ENCODE data around the gene CLK1.
"Not testable (repeated sequence)": the region's sequence is repeated elsewhere in the genome, so short reads cannot be mapped to it uniquely, and the experiment has no call there.

Gene CLK1

DNA sequence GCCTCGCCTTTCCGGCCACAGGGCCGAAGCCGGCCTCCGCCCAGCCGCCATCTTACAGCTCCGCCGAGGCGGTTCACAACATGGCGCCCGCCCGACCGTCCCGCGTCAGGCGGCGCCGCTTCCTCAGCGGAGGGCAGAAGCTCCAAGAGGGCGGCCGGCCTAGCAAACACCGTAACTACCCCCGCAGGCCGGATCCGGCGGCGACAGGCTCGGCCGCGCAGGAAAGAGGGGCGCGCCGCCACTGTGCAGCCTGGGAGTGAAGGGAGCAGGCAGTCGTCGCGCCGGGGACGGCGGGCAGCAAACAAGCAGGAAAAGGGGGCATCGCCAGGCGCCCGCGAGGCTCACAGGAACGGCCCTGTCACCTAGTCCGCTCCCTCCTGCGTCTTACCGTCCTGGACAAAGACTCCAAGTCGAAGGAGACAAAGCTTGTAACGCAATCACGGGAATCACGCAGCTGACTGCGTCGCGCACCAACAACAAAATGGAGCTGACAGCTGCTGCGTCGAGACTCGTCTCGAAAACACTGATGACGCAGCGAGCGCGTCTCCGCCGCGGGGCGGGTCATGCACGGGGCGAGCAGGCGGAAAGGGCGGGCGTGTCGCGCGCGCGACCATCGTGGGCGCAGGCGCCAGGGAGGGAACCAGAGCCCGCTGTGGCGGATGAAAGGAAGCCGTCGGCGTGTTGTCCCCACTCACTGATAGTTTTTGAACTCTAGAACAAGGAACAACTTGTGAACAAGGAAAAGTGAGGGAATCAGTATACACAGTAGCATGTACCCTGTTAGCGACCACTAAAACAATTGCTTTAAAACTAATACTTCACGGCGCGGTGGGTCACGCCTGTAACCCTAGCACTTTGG, at the start of gene CLK1:
TSS of gene CLK1 (minus strand) at position 483 of the 859 bp plus-strand sequence. CDS start 2,796 bp downstream, outside the sequence.
- peak; percentile 81 for DNase-seq

DNA sequence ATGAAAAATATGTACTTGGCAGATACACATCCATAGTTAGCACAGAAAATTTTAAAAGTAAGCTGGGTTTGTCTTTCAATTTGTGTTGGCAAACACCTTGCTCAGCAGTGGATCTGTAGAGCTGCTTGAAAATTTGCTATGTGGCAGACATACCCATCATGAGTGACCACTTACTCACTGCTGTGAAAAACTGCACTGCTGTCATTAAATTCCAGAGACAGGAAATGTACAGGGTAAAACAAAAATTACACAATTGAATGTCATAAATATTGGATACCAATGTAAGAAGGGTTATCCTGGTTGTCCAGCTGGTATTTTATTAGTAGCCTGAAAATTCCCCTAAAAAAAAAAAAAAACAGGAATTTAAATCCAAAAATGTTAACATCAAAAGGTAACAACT, 49.2 kb upstream of the CLK1 start:
- DNase-seq: no peak

DNA sequence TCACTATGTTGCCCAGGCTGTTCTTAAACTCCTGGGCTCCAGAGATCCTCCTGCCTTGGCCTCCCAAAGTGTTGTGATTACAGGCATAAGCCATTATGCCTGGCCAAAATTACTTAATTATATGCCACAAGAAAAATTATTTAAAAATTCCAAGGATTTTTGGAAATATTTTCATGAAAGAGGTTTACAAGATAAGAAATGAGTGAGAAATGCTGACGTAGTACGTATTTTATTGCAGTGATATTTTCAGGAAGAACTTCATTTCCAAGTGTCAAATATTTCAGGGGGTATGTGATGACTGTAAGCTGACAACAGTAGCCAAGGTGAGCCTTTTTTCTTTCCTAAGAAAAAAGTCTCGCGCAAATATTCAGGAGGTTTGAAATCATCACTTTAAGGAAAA, 45.5 kb upstream of the CLK1 start:
- no peak for DNase-seq

DNA sequence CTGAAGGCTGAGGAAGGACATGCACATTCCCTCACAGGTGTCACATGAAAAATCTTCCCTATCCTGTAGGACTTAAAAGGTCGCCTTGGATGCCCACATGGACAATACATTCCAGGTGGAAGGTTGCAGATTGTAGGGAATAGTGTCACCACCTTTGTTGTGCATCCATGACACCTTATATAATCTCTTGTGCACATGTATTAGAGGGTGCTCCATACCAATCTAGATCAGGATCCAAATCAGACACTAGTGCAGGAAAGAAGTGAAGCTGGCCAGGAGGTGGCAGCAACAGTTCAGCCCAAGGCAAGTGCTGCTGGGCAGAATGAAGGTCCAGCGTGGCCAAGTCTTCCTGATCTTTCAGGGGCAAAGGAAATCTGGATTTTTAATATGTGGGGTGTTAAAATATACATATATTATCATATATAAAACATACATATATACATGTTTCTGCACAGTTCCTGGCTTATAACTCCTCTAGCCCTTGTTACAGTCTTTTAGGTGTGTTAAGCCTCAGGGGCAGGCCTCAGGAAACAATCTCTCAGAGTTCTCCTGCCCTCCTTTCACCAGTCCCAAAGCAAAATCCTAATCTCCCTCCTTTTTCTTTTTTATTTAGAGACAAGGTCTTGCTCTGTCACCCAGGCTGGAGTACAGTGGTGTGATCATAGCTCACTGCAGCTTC, 41.3 kb upstream of the CLK1 start:
- peak; percentile 18 for DNase-seq

DNA sequence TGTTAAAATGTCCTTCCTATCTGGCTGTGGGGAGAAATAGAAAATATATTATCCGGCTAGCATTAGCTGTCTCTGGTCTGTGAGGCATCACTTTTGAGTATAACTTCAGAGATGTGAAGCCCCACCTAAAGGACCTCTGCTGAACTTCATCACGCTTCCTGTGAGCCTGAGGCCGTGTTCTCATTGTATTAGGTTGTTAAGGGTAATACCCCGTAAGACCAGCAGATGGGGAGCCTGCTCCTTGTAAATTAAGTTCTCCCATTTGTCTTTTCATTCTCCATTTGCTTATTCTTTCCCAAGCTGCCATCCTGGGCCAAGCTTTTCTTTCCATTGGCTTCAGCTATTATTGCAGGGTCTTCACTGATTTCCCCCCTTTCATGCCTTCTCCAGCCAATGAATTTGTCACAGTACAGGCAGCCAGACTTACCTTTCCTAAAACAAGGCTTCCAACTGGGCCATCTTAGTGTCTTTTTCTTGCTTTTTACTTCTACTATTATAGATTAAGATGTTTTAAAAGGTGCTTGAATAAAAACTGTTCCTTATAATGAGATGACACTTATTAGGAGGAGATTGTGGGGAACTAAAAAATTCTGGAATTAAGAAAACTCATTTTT, 37.1 kb upstream of the CLK1 start:
- DNase-seq: no peak

DNA sequence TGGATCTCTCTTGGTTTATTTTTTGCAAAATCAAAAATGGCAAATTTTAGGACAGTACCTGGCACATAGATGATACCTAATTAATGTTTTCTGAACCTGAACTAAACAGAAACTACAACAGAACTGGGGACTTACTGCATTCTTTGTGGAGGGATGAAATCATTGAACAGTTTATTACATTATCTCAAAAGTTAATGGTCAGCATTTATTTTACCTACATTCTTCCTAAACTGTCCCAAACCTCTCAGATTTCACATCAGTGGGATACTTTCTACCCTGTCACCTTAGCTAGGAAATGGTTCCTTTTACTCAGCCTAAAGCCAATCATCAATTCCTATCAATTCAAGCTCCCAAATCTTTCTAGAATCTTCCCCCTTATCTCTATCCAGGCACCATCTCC, 35.0 kb upstream of the CLK1 start:
- DNase-seq: no peak

DNA sequence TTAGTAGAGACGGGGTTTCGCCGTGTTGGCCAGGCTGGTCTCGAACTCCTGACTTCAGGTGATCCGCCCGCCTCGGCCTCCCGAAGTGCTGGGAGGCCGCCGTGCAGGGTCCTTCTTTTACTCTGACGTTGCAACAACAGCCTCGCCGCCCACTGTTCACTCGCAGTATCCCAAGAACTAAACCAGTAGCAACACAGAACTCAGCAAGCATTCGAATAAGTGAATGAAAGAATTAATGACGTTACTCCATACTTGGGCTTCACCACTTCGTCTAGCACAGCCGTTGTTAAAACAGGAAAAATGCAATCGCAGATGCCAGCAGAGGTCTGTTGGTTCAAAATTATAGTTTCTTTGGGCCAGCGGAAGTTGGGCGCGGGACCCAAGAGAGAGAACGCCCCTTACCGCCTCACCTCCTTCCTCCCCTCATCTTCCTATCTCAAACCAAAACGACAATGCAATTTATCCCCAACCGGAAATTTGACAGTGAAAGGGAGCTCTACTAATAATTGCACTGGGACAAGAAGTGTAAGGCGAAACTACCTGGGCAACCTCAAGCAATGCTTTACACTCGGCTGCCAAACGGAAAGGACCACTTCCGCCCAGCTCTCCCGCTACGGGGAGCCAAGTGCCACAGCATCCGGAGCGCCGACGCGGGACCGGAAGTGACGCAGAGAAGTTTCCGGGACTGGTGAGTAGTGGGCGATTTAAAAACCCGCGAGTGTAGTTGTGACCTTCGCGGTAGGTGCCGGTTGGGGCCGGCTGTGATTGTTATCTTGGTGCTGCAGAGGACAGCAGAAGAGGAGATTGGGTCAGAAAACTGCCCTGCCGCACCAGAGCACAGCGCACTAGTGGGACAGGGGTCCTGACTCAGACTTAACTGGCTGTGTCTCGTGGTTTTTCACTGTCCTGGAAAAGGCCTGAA, 24.5 kb upstream of the CLK1 start, which contains the start of the genes NIF3L1 and PPIL3:
TSS of gene NIF3L1 (plus strand) at position 668 of the 922 bp plus-strand sequence. CDS start 2,573 bp downstream, outside the sequence.
TSS of gene PPIL3 (minus strand) at position 374 of the 922 bp plus-strand sequence. CDS start 1,462 bp downstream, outside the sequence.
- DNase-seq: peak; percentile 80

DNA sequence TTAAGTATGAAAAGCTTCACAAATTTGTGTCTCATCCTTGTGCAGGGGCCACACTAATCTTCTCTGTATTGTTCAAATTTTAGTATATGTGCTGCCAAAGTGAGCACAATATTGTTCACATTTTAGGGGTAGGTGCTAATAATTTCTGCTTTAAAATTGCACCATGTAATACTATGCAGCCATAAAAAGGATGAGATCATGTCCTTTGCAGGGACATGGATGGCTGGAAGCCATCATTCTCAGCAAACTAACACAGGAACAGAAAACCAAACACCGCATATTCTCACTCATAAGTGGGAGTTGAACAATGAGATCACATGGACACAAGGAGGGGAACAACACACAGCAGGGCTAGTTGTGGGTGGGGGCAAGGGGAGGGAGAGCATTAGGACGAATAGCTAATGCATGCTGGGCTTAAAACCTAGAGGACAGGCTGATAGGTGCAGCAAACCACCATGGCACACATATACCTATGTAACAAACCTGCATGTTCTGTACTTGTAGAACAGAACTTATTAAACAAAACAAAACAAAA, 17.3 kb upstream of the CLK1 start:
- DNase-seq: not testable (repeated sequence)

DNA sequence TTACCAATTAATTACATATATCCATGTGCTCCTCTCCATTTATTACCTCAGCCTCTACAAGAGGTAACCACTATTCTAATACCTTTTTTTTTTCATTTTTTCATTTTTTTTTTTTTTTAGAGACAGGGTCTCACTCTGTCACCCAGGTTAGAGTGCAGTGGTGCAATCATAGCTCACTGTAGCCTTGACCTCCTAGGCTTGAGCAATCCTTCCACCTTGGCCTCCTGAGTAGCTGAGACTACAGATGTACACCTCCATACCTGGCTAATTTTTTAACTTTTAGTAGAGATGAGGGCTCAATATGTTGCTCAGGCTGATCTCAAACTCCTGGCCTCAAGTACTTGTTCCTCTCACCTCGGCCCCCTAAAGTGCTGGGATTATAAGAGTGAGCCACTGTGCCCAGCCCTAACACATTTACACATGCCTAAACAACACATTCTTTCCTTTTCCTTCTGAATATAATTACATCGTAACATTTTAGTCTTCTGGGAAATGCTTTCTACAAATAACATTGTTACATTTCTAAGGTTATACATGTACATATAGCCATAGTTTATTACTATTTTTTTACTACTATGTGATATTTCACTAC, 13.9 kb upstream of the CLK1 start:
- DNase-seq: no peak

DNA sequence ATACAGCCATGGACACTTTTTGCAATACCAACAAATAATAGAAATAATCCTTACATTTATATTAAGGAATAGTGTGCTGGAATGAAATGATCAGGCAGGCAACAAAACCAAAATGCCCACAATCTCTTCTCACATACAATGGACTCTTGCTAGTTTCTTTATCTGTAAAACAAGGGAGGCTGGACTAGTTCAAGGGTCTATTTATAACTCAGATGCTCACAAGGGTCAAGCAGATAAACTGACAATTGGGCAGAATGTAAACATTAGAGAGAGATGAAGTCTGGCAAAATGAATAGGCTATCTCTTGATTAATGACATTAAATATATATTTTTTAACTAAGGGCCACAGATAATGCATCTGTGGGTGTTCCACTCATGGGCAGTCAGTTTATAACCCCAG, 13.0 kb upstream of the CLK1 start:
- no peak for DNase-seq

DNA sequence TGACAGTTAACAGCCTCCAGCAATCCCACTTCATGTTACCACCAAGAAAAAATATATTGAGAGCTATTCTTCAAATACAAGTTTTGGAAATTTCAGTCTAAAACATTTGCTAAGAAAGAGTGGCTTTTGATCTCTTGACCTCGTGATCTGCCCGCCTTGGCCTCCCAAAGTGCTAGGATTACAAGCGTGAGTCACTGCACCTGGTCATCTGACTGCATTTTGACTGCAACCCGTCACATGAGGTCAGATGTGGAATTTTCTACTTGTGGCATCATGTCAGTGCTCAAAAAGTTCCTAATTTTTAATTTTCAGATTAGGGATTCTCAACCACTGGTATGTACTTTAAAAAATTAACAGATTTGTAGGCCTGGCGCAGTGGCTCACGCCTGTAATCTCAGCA, 9.1 kb upstream of the CLK1 start:
- no peak for DNase-seq

DNA sequence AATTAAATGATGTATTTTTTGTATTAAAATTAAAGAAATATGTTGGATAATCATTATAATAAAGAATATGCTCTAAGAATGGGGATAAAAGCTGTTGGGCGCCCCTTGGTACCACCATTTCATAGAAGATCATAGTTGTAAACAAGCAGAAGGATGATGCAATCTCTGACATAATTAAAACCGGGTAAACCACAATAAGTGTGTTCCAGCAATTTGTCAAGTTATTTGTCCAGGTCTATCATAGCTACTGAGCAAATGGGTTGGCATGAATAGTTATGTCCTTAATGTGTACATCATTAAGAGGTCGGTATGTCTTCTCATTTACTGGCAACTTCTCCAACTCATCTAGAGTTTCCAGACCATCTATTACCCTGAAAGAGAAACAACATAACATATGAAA, 6.7 kb upstream of the CLK1 start:
- no peak for DNase-seq

DNA sequence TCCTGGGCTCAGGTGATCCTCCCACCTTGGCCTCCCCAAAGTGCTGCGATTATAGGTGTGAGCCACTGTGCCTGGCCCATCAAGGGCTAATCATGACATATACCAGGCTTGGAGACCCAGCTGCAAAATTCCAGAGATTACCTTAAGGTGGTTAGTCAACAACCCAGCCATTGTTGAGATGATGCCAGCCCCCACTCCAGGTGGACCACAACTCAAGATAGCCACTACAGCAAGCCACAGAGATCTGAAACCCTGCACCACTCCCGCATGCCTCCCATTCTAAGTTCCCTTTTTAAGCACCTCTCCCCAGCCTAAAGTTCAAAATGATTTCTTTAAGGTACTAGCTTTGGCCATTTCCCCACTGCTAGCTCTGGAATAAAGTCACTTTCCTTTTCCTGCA, 4.6 kb upstream of the CLK1 start:
- DNase-seq: no peak

DNA sequence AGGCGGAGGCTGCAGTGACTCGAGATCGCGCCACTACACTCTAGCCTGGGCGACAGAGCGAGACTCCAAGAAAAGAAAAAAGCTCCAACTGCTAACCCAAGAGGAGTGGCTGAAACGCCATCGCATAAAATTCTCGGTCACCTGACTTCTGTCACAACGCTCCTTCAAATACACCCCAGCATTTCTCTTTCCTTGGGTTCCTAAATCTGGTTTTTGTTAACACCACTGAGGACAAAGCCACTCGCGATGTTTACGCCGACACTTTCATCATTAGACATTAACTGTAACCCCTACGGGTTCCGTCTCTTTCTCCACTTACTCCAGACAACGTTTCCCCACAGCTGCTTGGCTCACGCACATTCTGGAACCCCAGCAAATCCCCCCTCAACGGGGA, 679 bp downstream of the CLK1 start:
- DNase-seq: no peak

DNA sequence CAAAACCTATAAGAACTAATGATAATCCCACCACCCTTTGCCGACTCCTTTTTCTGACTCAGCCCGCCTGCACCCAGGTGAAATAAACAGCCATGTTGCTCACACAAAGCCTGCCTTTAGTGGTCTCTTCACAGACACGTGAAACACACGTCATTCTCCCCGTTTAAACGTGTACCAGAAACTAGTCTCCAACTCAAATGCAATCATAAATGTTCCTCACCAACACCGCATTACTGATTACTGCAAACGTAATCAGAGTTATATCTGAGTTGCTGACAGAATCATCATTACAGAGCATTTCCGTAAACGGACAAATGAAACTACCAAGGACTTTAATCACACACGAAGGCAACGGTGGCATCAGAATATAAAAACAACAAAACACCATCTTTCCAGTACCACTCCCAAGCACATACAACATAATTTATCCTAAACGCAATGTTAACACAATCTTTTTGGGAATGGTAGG, 1.9 kb downstream of the CLK1 start:
- DNase-seq: no peak

DNA sequence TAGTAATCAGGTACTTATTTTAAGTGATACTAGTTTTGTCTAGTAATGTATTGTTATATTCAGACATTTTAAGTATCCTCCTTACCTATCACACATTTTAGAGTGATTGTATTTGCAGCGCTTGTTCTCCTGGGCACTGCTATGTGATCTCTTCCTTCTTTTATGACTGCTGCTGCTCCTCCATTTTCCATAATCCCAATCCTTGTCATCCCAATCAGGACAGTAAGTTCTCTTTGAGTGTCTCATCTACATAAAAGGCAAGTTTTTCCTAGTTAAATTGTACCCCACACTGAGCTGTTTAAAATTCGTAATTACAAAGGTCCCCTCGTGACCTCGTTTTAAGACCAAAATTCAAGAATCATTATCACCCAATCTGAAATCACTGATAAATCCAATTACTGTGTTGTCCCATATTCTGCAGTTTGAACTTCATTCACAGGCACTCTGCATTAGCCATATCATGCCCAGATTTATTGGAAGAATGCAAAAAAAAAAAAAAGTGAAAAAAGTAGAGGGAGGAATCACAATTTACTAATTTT, 2.8 kb downstream of the CLK1 start:
- DNase-seq: no peak

DNA sequence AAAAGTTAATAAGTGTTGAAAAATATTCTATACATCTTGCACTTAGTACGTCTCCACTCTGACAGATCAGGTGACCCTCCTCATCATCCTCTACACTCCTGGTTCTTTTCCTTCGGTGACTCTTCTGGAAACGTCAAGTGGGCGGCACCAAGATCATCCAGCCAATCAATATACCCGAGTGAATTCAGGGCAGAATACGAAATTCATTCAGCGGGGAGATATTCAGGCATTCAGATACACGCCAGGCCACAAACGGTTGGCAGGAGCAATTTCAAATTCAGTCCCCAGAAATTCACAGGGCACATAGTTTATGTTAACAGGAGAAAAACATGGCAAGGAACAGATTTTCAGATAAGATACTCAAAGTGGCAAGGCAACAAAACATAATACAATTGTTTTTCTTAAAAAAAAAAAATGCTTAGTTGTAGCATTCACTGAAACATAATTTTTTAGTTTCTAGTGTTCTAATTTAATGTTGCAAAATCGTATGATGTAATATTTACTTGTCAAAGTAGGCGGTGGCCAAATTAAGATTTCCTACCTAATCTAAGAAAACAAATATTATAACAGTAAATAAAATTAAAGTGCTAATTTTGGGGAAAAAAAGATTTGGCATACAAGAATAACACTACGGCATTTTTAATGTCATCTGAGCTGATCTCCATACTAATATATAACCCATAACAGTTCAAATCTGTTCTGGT, 4.2 kb downstream of the CLK1 start:
- no peak for DNase-seq

DNA sequence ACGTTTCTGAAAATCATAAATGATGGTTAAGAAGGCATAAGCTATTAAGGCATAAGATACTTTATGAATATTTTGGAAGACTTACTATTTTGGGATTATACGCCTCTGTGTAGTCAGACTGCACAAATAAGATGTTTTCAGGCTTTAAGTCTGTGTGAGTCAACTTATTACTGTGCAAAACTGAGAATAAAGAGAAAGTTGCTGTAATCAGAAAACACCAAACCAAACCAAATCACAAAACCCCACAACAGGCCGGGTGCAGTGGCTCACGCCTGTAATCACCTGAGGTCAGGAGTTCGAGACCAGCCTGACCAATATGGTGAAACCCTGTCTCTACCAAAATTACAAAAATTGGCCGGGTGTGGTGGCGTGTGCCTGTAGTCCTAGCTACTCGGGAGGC, 7.7 kb downstream of the CLK1 start:
- no peak for DNase-seq

DNA sequence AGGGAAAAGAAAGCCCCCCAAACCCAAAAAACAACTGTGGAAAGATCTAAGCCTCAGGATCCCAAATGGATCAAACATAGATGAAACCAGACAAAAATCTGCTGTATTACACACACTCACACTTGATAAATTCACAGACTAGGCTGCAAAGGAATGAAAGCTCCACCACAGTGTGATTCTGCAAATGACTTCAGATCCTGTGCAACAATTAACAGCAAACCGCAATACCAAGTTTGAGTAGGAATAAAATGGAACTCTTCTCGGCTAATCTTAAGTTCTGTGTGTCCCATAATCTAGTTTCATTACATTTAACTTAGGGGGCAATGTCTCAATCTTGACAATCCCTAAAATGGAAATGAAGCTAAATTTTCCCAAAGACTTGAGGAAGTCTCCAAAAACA, 11.9 kb downstream of the CLK1 start:
- DNase-seq: no peak

DNA sequence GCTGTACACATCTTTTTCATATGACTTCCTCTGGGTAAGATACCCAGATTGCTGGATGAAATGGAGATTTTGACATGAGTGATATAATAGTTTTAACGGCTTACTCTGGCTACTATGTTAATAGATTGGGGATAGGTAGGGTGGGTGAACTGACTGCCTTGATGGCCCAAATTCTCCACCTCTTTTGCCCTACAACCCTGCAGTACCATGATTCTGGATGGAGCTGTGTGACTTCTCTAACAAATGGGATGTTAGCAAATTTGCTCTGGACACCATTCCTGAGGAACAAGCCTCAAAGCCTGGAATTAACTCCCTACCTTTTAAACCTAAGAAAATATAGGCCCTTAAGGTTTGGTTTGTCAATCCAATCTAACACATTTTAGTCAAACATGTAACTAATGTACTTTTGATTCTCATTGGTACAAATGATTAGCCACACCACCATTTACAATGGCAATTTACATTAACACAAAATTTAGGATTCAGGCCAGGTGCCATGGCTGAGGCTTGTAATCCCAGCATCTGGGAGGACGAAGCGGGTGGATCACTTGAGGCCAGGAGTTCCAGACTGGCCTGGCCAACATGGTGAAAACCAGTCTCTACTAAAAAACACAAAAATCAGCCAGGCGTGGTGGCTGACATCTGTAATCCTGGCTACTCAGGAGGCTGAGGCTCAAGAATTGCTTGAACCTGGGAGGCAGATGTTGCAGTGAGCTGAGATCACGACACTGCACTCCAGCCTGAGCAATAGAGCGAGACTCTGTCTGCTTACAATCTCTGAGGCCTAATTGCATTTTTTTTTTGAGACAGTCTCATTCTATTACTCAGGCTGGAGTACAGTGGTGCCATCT, 12.8 kb downstream of the CLK1 start:
- no peak for DNase-seq

Data from GOT3 (cell line).